ENCODE data around the gene ZNF687.

DNA sequence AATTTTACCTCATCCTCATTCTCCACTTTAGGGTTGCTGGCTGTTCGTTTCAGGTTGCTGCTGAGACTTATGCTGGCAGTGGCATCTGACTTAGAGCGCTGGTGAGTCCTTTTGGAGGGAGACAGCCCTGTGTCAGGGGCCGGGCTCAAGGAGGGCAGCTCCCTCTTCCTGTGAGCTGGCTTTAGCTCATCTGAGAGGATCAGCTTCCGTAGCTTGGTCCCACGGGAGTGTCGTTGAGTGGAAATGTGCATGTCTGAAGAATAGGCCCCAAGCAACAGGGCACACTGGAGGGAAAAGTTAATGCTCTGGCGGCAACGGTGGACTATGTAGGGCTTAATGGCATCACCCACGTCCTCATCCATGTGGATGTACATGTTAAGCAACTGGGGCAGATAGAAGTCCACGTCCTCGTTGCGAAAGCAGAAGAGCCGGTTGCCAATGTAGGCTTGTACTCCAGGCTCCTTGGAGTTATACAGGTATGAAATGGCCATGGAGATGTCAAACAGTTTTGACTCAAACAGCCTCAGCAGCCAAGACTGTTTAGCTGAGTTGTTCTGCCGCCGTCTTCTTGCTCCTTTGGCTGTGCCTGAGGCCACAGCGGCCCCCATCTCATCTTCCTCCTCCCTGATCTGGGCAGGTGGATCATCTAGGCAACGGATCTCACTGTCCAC, 33.6 kb downstream of the ZNF687 start:
- TF ChIP-seq POLR2A (IDR thresholded peaks at IDR 0.05) = no peak
- TF ChIP-seq, protein P1, sequence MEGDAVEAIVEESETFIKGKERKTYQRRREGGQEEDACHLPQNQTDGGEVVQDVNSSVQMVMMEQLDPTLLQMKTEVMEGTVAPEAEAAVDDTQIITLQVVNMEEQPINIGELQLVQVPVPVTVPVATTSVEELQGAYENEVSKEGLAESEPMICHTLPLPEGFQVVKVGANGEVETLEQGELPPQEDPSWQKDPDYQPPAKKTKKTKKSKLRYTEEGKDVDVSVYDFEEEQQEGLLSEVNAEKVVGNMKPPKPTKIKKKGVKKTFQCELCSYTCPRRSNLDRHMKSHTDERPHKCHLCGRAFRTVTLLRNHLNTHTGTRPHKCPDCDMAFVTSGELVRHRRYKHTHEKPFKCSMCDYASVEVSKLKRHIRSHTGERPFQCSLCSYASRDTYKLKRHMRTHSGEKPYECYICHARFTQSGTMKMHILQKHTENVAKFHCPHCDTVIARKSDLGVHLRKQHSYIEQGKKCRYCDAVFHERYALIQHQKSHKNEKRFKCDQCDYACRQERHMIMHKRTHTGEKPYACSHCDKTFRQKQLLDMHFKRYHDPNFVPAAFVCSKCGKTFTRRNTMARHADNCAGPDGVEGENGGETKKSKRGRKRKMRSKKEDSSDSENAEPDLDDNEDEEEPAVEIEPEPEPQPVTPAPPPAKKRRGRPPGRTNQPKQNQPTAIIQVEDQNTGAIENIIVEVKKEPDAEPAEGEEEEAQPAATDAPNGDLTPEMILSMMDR (IDR thresholded peaks at IDR 0.05) = no peak

Measured in Peyer's patch (tissue), 4 donors.